GM21367 (cell line): ENCODE results near the gene PRR13.
"Not testable (repeated sequence)": the region's sequence is repeated elsewhere in the genome, so short reads cannot be mapped to it uniquely, and the experiment has no call there.

ENCODE experiments used
- ATAC-seq: cut with Tn5 transposase; IDR thresholded peaks from one replicate; pipeline ENCODE4 v1.9.1; 2021; ENCODE audit not compliant: unreplicated experiment

Gene PRR13

GRCh38 chr12:53435326-53435725, 6.2 kb upstream of the PRR13 start:
- ATAC-seq, result not testable (repeated sequence)

- not testable (repeated sequence) for ATAC-seq
Measured at GRCh38 chr12:53439582-53439981, 2.0 kb upstream of the PRR13 start.

DNA sequence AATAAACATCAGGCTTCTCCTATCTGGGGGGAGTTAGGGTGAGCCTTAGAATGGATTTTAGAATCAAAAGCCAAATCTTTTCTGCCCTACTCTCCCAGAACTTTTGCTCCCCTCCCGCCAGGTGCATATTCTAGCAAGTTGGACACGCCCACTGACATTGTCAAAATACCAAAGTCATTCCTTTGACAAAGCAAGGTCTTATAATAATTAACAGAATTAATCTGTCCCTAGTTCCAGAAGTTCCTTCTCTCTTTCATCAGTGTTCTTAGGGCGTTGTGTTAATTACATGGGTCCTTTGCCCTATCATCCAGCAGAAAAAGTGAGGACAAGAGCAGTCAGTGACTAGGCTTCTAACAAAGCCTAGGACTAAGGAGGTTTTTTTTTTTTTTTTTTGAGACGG, 2.4 kb downstream of the PRR13 start:
- ATAC-seq, result no peak

DNA sequence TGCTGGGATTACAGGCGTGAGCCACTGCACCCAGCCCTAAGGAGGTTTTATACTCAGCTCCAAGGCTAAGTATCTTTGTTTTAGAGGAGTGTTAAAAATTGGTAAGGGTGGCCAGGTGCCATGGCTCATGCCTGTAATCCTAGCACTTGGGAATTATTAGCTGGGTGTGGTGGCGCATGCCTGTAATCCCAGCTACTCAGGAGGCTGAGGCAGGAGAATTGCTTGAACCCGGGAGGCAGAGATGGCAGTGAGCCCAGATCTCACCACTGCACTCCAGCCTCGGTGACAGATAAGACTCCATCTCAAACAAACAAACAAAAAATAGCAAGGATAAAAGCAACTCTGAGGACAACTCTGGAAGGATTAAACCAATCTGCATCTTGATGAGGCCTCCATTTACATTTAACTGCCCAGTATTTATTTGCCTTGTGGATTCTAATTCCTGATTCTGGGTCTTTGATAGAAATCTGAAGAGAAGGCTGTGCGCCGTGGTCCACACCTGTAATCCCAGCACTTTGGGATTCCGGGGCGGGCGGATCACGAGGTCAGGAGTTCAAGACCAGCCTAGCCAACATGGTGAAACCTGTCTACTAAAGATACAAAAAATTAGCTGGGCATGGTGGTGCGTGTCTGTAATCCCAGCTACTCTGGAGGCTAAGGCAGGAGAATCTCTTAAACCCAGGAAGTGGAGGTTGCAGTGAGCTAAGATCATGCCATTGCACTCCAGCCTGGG, 3.2 kb downstream of the PRR13 start:
- not testable (repeated sequence) for ATAC-seq

DNA sequence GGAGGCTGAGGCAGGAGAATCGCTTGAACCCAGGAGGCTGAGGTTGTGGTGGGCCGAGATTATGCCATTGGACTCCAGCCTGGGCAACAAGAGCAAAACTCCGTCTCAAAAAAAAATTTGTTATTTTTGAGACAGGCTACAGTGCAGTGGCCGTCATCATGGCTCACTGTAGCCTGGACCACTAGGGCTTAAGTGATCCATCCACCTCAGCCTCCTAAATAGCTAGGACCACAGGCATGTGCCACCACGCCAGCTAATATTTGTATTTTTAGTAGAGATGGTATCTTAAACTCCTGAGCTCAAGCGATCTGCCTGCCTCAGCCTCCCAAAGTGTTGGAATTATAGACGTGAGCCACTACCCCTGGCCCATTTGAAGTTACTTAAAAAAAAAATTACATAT, 9.4 kb downstream of the PRR13 start:
- no peak for ATAC-seq

DNA sequence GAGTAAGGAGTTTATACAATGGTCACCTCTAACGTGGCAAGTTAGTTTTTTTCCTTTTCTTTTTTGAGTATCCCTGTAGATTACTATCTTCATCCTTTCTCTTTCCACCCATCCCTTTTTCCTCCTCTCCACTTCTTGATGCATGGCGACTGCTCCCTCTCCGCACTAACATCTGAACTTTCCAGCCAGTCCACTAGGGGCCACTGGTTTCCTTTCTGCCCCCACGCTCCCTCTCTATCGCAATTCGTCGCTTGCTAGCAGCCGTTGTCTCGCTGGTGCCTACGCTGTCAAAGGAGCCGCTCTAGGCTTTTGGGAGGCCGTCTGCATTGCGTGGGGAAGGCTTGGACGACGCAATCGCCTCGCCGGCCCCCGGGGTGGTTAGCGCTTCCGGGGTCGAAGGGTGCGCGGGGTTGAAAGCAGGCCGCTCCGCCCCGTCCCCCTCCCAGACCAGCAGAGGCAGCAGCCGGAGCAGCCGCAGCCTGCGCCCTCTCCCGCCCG, 10.2 kb downstream of the PRR13 start, which contains the start of gene PCBP2:
Gene PCBP2 (plus strand): TSS at position 442 of the 498 bp plus-strand sequence. CDS start 2,699 bp downstream, outside the sequence.
- peak; percentile 93 for ATAC-seq

- ATAC-seq, result no peak
Measured at GRCh38 chr12:53452159-53453077, 10.9 kb downstream of the PRR13 start.

DNA sequence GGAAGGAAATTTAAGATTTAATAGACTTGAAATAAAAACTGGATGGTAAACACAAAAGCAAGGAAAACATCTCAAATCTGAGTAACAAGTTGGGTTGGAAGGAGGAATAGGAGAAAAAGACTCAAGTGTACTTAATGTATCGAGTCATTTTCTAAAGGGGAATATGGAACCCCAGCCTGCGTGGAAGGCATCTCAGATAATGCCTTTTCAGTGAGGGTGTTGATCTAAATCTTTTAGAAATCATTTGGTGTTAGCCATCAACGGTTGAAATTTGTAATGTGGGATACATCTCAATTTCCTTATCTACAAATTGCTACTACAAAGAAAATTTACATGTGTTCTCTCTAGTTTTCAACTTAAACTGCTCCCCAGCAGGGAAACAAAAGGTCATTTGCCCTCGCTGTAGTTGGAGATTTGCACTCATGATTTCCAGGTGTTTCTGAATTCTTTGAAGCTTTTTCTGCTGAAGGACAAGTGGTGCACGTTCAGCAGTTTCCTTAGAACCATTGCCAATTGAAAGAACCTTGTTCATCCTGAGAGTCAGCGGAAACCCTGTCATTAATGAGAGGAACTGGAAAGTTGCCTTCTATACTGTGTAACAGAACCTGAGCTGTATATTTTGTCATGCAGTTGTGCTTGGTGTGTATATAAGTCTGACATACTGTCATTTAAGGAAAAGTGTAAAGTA, 12.6 kb downstream of the PRR13 start:
- ATAC-seq, result no peak

GRCh38 chr12:53454707-53455106, 13.2 kb downstream of the PRR13 start:
- no peak for ATAC-seq

DNA sequence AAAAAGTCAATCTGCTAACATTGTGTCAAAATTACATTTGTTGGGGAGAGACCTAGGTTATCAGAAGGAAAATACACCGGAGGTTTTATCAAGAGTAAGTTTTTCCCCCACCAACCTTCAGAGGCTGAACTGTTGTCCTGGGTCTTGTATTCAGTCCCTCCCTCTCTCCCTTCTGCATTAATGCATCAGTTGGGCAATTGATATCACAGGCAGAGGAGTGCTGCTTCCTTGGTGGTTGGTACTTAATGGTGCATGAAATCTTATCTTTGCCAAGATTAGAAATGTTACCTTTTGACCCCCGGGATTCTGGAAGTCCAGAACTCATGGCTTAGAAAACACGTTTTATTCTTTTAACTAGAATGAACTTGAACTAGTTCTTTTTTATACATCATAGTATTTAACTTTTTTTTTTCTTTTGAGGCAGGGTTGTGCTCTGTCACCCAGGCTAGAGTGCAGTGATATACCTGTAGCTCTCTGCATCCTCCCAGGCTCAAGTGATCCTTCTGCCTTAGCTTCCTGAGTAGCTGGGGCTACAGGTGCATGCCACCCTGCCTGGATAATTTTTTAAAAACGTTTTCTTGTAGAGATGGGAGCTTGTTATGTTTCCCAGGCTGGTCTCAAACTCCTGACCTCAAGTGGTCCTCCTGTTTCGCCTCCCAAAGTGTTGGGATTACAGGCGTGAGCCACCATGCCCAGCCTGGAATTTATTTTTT, 15.3 kb downstream of the PRR13 start:
- no peak for ATAC-seq

- ATAC-seq, result no peak
Measured at GRCh38 chr12:53459097-53459496, 17.6 kb downstream of the PRR13 start.

GRCh38 chr12:53461059-53461458, 19.5 kb downstream of the PRR13 start:
- ATAC-seq, result no peak

DNA sequence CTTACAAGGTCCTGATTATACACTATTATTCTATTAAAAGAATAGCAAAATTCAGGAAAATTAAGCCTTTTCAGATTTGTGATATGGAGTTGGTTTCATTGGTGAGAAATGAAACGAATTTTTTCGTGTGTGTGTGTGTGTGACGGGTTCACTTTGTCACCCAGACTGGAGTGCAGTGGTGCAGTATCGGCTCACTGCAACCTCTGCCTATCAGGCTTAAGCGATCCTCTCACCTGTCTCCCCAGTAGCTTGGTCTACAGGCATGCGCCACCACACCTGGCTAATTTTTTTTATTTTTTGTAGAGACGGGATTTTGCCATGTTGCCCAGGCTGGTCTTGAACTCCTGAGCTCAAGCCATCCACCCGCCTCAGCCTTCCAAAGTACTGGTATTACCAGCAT, 20.1 kb downstream of the PRR13 start:
- ATAC-seq, result no peak

DNA sequence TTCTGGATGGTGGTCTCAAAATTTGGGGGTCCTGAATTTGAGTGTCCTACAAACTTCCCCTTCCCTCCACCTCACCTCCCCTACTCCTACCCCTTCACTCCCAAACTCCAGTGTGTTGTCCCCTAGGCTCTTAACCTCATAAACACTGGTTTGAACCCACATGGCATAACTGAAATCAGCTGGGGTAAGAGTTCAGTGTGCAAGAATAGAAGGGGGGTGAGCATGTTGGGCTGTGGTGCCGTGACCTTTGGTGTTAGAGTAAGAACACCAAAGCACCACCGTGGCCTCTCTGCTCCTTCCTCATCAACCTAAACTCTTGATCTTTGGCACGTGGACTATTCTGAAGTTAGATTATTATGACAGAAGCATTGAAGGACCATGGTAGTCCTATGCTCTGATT, 21.4 kb downstream of the PRR13 start:
- ATAC-seq, result no peak

DNA sequence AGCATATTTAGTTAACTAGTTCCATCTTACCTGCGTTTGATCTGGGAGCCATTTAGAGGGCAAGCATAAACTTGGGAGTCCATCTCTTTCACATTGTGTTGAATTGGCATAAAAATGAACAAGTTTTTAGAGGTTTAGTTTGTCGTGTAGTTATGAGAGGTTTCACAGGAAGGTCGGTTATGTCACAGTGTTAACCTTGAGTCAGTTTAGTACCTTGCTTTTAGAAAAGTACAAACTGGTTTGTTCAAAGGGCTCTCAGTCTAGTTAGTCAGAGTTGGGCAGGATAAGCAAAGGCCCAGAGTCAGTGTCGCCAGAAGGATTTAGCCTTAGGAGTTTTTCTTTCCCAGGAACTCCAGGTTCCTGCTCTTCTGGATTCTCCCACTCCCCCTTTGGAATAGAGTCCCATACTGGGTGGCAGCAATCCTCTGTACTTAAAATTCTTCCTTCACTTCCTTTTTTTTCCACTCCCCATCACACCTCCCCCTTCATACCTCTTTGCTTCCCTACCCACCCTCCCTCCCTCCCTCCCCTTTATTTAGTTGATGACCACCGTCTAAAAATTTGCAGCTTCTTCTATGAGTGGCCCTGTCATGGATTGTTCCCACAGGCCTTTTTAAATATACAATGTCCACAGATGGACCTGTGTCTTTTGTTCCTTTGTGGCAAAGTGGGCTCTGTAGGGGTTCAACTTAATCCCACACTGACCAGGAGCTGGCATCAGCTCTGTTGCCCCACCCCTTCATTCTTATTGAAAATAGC, 22.4 kb downstream of the PRR13 start:
- no peak for ATAC-seq

- no peak for ATAC-seq
Measured at GRCh38 chr12:53464685-53465418, 23.3 kb downstream of the PRR13 start.

DNA sequence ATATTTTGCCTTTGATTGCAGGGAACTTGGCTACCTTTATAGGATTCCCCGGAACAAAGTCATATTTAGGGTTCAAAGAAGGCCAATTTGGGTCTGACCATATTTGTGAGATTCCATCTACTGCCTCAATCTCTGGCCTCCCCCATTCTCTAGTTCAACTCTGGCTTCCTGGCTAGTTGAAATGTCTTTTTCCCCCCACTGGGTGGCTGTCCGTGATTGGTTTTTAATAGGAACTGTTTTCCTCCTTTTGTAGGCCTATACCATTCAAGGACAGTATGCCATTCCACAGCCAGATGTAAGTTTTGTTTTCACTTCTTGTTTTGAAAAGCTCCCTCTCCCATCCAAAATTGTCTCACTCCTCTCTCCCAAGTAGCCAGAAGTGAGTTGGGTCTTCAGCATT, 24.1 kb downstream of the PRR13 start:
- no peak for ATAC-seq

- no peak for ATAC-seq
Measured at GRCh38 chr12:53466640-53467039, 25.1 kb downstream of the PRR13 start.

- ATAC-seq, result no peak
Measured at GRCh38 chr12:53467082-53467481, 25.5 kb downstream of the PRR13 start.
